Stimulated activated CD8-positive, alpha-beta memory T cell treated with anti-CD3 and anti-CD28 coated beads, Interleukin-7, amount 100 ng/mL, for 24 hours (primary cell): ENCODE data around the gene SCML1.
"Not testable (repeated sequence)": the region's sequence is repeated elsewhere in the genome, so short reads cannot be mapped to it uniquely, and the experiment has no call there.

Experiments used
- DNase-seq: peaks from one replicate; pipeline ENCODE4 v3.0.0-alpha.2; 2020; ENCODE audit warnings: low read depth

The SCML1 gene

DNA sequence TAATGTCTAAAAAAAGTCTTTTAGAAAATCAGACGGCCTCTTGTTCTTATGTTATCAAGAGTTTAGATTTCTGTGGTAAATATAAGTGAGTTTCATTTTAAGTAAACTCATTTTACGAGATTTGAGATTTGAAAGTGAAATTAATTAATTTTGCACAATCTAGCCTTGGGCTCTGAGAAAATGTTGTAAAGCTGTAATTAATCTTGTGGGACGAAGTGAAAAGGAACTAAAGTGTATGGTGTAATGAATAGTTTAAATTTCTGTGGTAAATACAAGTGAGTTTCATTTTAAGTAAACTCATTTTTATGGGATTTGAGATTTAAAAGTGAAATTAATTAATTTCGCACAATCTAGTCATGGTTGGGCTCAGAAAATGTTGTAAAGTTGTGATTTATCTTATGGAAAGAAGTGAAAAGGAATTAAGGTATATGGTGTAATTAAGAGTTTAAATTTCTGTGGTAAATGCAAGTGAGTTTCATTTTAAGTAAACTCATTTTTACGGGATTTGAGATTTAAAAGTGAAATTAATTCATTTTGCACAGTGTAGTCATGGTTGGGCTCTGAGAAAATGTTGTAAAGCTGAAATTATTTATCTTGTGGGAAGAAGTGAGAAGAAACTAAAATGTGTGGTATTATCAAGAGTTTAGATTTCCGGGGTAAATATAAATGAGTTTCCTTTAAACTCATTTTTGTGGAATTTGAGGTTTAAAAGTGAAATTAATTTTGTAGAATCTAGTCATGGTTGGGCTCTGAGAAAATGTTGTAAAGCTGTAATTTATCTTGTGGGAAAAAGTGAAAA is 1.6 kb downstream of the SCML1 start:
- no peak for DNase-seq

DNA sequence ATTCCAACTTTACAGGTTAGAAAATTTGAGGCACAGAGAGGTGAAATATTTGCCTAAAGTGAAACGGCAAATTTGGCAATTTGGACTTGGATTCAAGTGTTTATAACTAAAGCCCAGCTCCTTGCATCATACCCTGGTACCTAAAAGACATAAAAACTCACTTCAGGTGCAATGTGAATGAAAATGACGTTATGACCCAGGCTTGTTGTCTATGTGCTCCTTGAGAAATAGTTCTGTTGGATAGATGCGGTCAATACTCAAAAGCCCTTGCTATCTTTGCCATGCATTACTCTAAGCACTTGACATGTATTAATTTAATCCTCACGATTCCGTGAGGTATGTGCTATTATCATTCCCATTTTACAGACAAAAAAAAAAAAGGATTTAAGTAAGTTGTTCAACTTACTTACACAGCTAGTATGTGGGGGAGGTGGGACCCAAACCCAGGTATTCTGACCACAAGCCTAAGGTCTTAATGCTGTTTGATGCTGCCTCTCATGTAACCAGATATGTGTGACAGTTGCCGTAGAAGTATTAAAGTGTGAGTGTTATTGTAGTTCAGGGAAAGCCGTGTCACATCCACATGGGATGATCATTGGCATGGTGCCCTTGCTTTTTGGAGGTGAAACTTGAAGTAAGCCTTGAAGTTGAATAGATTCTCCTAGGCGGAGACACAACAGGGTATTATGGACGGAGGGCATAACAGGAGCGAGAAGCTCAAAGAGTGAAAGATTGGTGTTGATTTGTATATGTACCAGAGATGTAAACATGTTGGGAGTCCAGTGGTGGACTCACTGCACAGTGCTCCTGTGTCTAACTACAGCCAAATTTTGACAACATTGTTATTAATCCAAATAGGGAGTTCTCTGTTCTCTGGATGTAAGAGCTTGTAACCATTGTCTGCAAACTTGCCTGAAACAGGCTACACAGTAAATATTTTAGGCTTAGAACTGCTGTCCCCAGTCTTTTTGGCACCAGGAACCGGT is 3.1 kb downstream of the SCML1 start:
- DNase-seq = no peak

DNA sequence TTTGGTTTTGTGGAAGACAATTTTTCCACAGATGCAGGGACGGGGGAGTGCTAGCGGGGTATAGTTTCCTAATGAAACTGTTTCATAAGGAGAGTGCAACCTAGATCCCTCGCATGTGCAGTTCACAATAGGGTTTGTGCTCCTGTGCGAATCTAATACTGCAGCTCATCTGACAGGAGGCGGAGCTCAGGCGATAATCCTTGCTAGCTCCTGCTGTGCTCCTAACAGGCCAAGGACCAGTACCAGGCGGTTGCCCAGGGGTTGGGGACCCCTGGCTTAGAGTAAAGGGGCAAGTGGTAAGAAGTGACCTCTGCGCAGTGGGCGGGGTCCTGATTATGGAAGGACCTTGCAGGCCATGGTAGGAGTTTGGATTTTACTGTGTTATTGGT is 3.8 kb downstream of the SCML1 start:
- DNase-seq = no peak

DNA sequence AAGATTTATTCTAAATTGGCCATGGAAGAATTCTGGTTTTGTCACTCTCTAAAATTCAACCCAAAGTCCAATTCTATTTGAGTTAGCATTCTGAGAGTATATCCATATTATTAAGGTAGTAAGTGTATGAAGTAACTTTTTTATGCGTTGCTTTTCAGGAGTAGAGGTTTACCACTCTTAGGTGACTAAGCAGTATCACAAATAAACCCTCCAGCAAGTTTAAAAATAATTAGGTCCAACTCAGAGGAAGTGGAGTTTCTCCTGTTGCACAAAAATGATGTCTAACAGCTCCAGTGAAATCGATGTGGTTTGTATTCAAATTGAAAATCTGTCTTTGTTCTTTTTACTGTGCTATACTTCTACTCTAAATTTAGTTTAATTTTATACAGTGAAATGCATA is 6.6 kb downstream of the SCML1 start:
- no peak for DNase-seq

DNA sequence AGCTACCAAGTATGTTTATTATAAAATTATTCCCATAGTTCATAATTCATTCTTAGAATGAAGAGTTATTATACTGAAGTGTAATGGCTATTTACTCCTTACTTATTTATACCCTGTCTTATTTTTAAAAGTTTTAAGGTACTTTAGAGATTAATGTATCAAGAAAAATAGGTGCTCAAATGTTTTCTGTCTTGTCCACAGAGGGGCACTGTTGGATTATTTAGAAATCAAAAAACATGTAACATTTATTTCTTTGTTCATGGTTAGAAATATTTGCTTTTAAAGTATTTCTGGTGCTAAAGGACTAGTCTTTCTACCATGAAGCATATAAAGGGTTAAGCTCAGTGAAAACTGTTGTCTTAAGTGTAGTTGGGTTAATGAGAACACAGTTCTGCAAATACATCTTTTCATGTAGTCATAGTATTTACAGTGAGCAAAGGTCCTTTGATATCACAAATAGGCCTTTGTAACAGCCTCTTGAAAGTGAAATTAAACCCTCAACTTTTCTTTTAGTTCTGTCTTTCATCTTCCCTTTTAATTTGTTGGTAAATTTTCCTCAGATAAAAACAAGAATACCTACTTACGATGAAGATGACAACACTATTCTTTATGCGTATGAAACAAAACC is 7.7 kb downstream of the SCML1 start:
- DNase-seq = no peak

DNA sequence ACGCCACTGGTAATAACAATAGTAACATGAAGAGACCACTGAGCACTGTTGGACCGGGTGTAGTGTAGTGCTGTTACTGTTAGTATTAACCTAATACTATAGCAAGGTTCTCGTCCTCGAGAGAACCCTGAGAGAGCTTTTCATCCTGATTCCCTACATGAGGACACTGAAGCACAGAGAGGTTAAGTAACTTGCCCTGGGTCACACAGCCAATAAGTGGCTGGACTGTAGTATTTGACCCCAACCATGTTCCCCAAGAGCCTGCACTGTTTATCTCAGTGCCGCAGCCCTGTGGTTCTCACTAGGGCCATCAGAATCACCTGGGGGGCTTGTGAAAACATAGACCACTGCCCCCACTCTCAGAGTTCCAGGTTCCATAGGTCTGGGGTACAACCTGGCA is 10.4 kb downstream of the SCML1 start:
- DNase-seq = no peak

DNA sequence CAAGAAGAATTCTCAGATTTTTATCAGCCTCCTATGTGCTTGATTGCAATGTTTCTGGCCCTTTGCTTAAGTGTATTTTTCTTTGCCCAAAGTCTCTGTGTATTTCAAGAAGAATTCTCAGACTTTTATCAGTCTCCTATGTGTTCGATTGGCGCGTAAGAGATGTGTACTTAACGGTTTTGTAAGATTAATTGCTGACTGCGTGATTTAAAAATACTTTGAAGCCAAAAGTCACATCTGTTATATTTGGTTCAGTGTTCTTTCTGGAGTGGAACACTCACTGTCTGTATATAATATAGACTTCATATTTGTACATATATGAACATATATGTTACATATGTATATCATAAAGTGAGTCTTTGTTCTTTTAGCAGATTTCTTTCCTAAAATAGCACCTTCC is 11.4 kb downstream of the SCML1 start:
- no peak for DNase-seq

DNA sequence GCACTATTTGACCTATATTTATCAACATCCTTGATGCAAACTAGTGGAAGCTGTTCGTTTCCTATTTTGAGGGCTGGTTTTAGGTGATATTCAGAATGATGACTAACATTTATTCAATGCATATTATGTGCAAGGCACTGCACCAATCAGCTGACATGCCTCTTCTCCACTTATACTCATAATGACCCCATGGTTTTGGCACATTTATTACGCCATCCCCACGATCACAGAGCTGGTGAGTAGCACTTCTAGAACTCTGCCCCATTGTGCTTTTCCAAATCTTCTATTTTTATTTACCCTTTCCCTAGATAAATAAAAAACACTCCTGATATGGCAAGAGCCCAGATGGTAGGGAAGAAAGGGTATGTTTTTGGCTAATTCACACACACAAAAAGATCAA is 13.1 kb downstream of the SCML1 start:
- DNase-seq = no peak

DNA sequence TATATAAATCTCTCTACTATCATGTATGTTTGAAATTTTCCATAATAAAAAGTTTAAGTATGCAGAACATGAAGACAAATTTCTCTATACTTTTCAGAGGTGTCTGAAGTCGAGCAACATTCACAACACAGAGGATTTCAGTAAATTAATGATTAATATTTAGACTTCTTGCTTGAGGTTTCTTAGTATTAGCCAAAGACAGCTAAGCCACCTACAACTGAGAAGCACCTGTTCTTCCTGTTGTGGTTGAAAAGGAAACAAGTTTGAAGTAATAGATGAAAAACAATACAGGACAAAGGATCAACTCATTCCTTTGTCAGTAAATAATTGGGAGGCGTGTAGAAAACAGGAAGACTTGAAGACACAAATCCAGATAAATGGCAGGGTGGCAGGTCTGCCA is 21.1 kb downstream of the SCML1 start:
- DNase-seq = no peak

DNA sequence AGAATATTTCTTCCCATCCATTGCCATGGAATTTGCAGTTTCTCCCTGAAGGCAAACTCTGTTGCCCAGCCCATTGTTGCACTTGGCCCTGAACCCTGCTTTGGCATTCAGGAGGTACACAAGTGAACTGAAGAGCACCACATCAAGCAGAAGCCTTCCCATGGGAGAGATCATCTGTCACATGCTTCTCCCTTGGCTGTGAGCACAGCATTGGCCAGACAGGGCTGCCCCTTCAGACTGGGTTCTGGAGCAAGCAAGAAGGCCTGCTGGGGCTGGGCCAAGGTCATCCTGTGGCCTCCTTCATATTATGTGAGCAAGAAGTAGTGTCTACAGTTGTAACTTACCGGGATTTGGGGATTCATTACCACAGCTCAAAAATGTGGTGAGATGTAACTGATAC is 22.7 kb downstream of the SCML1 start:
- no peak for DNase-seq

DNA sequence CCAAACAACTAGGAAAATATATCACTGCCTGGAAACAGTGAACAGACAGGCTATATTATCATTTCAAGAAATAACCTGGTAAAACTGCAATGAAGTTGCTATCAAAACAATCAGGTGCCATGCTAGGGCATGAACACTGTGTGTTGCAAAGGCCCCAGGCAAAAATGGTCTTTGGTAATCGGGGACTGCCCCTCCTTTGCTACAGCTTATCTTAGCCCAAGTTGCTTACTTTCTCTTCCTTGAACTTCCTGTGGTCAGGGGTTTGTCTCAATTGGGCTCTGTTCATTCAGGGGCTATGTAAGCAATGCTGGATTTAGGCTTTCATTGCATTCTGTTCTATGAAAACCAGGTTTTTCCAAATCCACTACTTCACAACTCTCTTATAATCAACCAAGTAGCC is 30.4 kb downstream of the SCML1 start:
- no peak for DNase-seq

DNA sequence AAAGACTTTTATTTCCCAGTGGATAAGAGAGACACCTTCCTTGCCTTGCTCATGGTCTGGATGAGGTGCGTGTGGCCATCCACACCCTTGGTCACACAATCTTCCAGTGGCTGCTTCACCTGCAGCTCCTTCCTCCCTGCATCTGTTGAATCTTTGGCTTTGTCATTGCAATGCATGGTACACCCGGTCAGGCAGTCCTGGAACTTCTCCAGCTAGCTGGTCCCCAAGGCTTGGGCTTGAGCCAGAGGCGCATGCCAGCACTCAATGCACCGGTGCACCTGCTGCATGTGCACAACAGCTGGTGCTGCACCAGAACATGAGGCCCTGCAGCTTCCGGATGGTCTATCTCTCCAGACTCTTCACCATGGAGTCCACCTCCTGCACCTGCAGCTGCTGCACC is 31.7 kb downstream of the SCML1 start:
- DNase-seq = no peak

DNA sequence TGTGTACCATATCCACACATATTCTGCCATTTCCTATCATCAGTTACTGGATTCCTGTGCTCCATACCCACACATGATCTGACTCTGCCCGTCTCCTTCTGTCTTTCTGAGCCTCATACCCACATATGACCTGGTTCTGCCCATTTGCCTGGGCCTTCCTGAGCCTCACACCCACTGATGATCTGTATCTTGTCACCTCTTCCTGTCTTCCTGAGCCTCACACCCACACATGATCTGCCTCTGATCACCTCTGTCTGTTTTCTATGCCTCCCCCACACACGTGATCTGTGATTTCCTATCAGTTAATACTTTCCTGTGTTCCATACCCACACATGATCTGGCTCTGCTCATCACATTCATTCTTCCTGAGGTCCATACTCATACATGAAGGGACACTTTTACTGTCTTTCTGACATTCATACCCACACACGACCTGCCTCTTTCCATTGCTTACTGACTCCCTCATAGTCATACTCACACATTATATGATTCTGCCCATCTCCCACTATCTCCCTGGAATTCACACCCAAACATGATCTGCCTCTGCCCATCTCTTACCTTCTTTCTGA is 32.5 kb downstream of the SCML1 start:
- DNase-seq = no peak

DNA sequence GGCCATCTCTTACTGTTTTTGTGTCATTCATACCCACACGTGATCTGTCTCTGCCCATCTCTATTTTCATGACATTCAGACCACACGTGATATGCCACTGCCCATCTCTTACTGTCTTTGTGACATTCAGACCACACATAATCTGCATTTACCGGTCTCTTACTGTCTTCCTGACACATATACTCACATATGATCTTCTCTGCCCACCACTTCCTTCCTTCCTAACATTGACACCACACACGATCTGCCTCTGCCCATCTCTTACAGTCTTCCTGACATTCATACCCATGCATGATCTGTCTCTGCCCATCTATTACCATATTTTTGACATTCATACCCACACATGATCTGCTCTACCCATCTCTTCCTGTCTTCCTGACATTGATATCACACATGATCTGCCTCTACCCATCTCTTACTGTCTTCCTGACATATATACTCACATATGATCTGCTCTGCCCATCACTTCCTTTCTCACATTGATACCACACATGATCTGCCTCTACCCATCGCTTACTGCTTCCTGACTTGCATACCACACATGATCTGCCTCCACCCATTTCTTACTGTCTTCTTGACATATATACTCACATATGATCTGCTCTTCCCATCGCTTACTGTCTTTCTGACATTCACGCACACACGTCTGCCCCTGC is 36.1 kb downstream of the SCML1 start:
- DNase-seq = no peak

DNA sequence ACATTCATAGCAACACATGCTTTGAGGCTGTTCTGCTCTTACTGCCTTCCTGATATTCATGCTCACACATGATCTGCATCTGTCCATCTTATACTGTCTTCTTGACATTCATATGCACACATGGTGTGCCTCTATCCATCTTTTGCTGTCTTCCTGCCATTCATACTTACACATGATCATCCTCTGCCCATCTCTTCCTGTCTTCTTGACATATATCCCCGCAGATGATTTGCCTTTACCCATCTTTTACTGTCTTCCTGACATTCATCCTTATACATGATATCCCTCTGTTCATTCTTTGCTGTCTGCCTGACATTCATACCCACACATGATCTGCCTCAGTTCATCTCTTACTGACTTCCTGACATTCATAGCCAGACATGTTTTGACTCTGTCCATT is 36.8 kb downstream of the SCML1 start:
- no peak for DNase-seq

DNA sequence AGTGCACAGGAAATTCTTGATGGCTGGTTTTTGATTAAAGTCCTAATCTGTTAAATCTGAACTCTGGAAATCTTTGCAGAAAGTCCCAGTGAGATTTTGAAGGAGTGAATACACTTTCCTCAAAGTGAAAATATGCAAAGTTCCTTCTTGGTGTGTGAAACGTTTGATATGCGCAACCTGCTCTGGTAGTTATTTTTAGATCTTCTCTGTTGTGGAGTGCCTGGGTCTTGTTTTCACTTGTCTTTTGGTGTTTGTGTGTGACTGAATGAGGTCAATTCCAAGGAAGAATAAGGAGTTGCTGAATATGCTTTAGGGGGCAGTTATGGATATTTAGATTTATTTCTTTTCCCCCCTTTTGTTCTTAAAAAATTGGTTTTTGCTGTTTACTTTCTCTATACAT is 41.7 kb downstream of the SCML1 start:
- DNase-seq = no peak

DNA sequence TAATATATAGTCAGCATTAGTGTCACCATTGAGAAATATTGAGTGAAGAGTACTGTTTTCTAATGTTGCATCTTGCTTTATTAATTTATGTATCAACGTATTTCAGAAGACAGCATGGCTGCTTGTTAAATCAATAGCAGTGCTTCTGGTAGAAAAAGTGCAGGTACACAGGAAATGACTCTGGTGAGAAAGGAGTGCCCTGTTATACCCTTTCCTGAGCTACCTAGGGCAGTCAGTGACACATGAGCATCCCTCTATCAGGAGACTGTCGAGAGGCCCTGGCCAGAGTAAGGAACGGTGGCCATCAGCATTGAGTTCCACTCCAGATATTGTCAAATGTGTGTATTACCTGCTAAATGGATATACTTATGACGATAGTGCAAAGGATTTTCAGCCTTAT is 42.1 kb downstream of the SCML1 start:
- DNase-seq = no peak

DNA sequence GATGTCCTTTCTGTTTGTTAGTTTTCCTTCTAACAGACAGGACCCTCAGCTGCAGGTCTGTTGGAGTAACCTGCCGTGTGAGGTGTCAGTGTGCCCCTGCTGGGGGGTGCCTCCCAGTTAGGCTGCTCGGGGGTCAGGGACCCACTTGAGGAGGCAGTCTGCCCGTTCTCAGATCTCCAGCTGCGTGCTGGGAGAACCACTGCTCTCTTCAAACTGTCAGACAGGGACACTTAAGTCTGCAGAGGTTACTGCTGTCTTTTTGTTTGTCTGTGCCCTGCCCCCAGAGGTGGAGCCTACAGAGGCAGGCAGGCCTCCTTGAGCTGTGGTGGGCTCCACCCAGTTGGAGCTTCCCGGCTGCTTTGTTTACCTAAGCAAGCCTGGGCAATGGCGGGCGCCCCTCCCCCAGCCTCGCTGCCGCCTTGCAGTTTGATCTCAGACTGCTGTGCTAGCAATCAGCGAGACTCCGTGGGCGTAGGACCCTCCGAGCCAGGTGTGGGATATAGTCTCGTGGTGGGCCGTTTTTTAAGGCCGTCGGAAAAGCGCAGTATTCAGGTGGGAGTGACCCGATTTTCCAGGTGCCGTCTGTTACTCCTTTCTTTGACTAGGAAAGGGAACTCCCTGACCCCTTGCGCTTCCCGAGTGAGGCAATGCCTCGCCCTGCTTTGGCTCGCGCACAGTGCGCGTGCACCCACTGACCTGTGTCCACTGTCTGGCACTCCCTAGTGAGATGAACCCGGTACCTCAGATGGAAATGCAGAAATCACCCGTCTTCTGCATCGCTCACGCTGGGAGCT is 49.5 kb downstream of the SCML1 start:
- not testable (repeated sequence) for DNase-seq

DNA sequence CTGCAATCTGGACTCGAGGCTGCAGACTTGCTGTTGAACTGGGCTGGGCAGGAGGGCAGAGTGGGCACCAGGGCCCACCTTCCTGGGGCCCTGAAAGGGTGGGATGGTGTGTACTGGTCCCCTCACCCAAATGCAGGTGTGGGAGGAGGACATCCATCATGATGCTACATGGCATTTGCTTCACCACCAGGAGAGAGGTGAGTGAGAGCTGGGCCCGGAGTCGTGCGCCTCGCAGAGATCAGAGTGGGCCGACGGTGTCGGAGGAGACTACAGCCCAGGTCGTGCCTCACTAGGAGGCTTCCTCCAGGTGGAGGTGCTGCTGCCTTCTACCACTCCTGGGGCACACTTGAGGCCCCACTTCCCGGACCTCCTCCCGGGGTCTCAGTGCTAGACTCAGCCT is 50.3 kb downstream of the SCML1 start:
- DNase-seq = no peak

DNA sequence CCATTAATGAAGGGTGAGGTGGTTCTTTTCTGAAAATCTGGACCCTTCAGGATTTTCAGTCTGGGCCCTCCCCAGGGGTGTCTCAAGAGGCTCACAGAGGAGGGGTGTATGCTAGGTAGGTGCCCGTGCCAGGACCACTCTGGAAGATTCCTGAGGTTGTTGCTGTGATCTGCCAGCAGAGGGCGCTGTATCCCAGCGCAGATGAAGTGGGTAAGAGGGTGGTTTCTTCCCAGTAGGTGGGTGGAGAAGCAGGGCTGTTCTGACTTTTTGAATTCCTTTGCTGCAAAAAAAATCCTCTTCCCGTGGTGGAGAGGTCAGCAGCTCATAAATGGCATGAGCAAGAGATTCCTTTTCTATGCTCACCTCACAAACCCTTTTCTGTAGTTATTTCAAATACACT is 51.1 kb downstream of the SCML1 start:
- DNase-seq = no peak

DNA sequence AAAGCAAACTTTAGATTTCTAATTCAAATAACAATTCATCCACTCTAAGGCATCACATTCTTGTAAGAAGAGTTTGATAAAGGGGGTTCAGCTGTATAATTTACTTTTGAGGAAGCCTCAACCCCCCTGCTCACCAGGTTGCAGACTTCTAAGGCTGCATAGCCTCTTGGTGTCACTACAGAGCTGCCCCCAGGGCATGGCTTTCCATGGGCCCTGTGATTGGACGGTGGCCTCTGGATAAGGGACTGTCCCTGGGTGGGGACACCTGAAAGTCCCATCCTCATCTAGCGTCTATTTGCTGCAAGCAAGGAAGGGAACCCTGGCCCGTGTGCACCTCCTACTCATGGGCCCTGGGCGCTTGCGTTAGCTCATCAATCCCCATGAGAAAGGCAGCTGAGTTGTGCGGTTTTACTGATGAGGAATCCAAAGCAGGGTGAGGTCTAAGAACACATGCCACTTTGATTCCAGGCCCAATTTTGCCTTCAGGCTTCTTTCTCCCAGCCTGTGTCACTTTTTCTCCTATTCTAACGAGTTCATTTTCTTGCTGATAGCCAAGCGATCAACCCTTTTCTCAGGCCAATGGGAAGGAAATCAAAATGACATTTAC is 51.8 kb downstream of the SCML1 start:
- no peak for DNase-seq
